GM18520 (cell line): Measurements from ENCODE around the gene DIAPH1.

ENCODE experiments used
- ATAC-seq: cut with Tn5 transposase; IDR thresholded peaks from one replicate; pipeline ENCODE4 v1.9.1; 2021; ENCODE audit not compliant: unreplicated experiment

Gene DIAPH1

DNA sequence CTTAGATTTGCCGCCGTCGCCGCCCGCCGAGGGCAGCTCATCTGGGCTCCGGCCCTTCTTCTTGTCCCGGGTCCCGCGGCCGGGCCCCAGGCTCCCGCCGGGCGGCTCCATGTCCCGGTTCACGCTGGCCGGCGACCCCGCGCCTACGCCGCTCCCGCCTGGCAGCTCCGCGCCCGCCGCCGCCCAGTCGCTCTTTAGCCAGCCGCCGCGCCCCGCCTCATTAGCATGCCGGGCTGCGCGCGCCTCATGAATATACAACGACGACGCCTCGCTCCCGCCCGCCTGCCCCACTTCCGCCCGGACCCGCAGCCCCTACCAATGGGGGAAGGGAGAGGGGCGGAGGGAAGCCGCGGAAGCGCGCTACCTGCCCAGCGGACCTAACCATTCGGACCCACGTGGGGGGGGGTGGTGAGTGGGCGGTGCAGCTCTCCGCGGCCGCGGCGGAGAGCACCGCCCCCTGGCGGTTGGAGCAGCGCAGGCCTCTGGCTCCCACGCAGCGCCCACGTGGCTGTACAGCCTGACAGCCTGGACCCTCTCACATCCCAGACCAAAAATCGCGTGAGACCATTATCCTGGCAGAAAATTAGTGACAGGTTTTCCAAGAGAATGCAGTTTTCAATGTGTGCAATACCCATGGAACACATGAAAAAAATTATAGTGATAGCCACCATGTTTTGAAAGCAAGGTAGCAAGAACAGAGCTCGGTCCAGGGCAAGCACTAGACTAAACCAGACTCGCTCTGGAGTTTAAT, at the start of gene DIAPH1:
Gene DIAPH1, minus strand, starts transcription at position 197 of the 751 bp plus-strand sequence. Its CDS starts 86 bp downstream, at position 111.
- peak; percentile 75 for ATAC-seq

DNA sequence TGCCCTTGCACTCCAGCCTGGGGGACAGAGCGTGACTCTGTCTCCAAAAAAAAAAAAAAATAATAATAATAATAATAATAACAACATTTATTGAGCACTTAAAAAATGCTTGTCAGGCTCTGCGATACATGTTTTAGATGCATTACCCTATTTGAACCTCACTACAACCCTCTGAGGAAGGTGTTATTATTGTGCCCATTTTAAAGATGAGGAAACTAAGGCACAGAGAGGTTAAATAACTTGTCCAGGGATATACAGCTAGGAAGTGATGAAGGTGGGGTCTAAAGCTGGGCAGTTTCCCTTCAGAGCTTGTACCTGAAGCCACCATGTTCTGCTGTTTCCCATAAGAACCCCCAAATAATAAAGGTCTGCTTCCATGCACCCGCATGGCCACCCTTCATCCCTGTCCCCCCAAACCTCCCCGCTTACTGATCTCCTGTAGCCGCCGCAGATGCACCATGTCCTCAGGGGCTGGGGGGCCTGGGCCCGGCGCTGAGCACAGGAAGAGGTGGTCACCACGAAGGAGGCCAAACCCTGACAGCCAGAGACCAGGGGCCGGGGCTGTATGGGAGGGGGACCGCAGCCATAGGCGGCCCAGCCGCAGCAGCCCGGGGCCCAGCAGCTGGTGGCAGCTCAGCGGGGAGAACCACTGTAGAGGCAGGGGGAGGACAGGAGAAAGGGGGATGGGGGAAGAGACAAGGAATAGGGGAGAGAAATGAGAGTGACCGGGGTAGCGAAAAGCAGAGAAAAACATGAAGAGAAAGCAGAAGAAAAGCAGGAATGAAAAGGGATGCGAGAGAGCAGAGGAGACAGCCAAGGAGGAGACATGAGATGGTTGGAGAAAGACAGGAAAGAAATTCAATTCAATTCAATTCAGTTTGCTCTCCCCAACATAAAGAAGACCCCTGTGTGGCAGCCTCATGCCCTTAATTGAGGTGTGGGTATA, 47.5 kb upstream of the DIAPH1 start:
- ATAC-seq: no peak

DNA sequence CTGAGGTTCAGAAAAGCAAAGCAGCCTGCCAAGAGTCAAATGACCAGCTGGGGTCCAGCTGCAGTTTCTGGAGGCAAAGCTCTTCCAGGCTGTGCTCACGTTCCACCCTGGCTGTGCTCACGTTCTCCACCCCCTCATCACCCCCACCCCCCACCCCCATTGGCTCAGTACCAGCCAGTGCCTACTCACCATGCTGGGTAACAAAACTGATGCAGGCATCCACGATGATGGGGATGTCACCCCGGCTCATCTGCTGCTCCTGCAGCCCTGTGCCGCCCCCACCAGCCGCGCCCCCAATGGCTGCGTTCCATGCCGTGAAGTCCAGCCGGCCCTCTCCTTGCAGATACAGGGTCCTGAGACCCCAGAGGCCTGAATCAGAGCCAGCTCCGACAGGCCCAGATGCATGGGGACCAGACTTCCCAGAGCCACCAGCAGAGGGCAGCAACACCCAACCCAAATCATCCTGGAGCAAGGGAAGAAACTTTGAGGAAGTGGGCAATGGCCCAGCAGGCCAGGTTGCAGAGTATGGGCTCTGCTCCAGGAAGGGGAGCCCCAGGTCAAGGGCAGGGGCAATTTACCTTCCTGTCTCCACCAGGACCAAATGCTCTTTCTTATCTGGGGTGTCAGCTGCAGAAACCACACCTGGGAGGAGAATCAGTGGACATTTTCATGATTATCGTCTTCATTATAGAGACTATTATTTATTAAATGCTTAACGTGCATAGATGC, 46.1 kb upstream of the DIAPH1 start:
- ATAC-seq: peak; percentile 71

DNA sequence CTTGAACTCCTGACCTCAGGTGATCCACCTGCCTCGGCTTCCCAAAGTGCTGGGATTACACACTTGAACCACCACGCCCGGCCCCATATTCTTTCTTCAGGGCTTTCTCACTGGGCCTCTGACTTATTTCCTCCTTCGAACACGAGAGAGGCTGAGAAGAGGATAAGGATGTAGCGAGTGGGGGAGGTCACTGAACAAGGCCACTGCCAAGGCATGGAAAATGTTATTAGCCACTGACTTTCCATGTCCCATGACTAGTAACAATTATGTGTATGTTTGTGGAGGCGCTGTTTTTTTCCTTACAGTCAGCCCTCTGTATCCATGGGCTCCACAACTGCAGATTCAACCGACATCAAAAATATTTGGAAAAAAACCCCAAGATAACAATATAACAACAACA, 44.7 kb upstream of the DIAPH1 start:
- no peak for ATAC-seq

DNA sequence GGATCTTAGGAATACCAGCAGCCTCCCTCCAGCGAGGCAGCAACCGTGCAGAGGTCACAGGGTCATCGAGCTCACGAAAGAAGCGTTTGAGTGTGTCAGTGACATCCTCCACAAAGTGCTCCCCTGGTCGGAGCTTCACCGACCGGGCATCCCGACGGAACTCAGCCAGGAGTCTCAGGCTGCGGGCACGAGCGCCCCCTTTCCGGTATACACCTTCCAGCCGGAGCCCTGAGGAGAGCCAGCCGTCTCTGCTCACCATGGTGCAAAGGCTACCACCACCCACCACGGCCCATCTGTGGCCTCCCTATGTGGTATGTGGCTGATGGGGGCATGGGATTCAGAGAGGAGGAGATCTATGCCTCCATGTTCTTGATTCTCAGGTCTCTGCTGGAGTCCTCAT, 43.2 kb upstream of the DIAPH1 start:
- ATAC-seq: no peak

DNA sequence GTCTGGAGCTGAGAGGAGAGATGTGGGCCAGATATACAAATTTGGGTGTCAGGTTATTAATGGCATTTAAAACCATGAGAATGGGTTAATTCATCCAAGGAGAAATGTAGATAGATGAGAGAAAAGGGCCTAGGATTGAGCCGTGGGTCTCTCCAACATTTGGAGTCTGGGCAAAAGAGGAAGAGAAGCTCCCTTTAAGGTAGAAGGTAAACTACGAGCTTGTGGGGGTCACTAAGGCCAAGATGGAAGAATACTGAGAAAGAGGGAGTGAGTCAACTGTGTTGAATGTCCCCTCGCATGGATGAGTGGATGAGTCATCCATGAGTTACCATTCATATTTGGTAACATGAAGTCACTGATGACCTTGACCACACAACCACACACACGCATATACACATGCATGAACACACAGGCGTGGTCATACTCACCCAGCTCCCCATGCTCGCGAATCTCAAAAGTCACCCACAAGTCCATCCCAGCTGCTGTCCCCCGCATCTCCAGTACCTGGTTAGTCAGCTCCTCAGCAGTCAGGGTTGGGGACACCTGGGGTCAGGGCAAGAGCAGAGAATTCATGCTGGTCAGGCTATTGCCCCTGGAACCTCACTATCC, 39.2 kb upstream of the DIAPH1 start:
- ATAC-seq: peak; percentile 74

DNA sequence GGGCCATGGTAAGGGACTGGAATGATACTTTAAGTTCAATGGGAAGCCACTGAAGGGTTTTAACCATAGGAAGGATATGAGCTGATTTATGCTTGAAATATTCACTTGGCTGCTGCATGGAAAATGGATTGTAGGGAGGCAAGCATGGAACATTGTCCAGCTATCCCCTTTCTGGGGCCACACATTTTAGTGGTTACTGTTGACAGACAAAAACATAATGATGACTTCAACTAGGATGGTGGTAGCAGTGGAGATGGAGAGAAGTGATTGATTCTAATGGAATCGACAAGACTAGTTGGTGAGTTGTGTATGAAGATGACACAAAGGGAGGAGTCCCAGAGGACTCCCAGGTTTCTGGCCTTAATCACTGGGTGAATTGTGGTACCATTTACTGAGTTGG, 38.6 kb upstream of the DIAPH1 start:
- ATAC-seq: no peak

DNA sequence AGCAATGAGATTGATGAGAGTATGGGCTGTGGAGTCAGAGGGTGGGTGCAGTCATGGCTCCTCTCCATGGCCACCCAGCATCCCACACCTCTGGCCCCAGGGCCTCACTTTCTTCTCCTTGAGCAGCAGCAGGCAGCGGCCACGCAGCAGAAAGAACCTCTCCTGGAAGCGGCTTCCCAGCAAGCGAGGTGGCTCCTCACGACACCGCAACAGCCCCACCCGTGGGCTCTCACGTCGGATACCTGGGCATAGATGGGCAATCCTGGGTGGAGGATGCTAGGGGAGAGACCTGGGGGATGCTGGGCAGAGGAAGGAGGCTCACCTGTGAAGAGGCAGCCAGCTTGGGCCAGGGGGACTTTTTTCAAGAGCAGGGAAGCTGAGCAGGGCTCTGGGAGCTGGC, 37.6 kb upstream of the DIAPH1 start:
- no peak for ATAC-seq

DNA sequence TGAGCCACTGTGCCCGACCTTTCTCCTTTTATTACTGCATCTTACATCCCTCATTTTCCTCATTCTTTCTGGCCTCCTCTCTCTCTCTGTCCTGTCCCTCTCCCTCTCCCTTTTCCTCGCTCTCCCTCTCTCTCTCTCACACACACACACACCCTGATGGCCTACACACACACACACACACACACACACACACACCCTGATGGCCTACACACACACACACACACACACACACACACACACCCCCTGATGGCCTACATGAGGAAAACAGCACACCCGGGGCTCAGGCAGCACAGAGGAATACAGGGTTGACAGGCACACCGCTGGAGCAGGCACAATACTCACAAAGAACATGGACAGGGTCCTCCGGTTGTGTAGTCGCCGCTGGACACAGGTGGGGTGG, 36.2 kb upstream of the DIAPH1 start:
- ATAC-seq: no peak

DNA sequence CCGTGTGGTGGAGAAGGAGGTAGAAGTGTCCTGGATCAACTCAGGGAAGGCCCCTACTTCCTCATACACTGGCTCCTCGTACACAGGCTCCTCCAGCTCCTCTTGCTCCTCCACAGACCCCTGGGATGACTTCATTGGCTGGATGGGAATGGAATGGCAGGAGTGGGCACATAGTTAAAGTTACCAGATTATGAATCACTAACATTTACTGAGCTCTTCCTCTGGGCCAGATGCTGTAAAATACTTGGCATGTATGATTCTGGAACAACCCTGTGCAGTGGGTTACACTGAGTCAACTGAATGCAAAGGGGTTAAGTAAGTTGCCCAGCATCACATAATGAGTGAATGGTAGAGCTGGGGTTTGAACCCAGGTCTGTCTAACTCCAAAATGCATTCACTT, 35.5 kb upstream of the DIAPH1 start:
- no peak for ATAC-seq

DNA sequence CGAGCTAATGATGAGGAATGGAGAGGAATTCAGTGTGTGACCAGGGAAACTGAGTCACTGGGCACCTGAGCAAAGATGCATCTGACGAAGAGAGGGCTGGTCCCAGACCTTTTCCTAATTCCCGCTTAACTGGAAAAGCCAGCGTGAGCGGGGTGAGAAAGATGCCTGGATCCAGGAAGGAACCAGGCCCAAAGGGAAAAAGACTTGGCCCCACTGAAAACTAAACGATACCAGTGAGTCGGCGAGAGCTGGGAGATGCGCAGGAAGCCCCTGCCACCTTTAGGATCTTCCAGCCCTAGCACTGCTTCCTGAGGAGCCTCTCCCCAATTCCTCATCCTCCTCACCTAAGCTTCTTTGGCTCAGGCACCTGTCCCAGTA, 32.9 kb upstream of the DIAPH1 start:
- no peak for ATAC-seq

DNA sequence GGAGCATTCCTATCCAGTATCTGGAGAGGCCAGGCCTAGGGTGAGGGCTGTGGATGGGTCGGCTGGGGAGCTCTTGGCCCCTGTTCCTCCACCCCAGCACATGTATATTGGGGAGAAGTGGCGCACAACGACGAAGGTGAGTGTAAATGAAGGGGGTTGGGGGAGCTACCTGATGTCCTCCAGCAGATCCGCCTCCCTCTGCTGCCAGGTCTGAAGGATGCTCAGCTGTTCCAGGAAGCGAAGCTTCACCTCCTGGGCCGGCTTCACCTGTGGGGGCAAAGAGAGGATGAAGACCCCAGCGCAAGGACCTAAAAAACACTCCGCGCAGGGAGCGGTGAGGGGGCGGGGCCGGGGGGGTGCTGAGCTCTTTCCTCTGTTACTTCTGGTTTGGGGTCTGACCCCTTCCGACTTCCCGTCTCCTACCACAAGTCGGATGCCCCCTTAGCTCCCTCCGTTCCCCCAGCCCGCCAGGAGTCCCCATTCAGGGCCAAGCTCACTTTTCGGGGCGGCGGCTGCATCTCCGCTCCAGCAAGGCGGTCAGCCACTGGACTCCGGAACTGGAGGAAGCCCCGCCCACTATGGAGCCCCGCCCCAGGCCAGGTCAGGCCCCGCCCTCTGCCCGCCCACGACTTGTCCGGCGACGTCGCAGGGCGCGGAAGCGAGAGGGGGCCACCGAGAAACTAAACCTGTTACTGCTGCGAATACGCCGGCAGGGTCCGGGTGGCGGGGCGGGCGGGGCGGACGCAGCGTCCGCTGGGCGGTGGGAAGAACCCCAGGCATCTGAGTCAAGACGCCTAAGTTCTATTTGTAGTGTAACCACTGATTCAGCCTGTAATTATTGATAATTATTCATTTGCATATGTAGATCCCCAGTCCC, 32.3 kb upstream of the DIAPH1 start, which contains the start of gene FCHSD1:
Gene FCHSD1, minus strand, starts transcription at position 568 of the 877 bp plus-strand sequence. Its CDS starts 50 bp downstream, at position 518.
- ATAC-seq: peak; percentile 64

DNA sequence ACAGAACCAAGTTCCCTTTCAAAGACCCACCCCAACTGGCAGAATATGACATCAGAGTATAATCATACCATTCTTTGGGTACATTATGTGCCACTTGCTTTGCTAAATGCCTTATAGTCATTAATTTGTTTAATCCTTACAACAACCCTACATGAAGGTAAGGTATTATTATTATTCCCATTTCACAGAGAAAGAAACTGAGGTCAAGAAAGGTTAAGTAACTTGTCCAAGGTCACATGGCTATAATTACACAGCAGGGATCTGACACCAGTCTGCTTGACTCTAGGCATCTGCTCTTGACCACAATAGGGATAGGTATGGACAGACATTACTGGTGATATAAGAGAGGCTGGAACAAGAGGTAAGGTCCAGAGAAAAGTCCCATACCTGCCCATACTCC, 31.2 kb upstream of the DIAPH1 start:
- ATAC-seq: no peak

DNA sequence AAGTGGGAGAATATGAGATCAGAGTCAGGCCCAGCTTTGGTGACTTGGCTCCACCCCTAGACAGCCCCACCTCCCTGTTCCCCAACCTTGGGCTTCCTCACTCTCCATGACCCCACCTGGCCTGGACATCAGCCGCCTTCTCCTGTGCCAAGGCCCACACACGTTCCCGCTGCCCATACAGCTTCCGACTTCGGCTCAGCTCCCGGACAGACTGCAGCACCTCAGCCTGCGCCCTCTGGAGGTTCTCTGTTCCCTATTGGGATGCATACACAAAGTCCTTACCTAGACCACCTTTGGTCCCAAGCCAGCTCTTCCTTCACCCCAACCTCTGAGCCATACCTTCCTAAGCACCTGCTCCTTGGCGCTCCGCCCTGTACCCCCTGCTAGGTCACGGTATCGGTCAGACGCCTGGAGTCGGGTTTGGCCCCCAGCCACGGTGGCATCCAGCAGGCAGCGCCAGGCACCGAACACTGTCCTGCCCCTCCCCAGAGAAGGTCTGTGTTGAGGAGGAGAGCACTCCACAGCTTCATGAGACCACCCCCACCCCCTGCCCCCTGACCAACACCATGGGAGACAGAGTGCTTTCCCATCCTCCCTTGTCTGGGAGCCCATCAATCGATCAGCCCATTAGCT, 30.4 kb upstream of the DIAPH1 start:
- no peak for ATAC-seq

DNA sequence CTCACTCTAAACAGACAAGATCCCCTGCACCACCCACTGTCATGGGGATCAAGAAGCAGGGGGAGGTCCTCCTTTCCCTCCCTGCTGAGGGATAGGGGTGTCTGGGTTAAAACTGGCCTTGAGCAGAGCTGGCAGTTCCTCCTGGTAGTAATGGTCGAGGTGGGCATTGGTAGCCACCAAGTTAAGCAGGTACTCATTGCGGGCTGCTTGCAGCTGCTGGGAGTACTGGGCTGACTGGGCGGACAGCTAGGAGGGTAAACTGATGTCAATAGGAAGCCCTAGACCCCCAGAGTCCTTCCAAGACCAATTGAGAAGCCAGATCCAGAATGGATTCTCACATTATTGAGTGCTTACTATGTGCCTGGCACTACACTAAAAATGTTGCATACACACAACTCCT, 29.1 kb upstream of the DIAPH1 start:
- no peak for ATAC-seq

DNA sequence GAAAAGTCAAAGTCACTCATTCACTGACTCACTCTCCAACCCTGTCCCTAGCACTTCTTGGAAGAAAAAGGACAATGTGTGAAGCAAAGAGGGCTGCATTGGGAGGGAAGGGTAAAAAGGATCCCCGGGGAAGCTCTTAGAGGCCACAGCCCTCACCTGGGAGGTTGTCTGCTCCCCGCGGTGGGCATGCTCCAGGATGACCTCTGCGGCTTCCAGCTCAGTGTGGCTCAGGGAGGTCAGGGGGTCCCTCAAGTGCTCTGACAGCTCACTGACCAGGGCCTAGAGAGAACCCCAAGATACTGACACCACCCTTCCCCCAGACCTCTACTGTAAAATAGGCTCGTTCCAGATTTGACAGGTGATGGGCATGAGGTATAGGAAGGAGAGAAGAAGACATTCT, 28.4 kb upstream of the DIAPH1 start:
- ATAC-seq: no peak

DNA sequence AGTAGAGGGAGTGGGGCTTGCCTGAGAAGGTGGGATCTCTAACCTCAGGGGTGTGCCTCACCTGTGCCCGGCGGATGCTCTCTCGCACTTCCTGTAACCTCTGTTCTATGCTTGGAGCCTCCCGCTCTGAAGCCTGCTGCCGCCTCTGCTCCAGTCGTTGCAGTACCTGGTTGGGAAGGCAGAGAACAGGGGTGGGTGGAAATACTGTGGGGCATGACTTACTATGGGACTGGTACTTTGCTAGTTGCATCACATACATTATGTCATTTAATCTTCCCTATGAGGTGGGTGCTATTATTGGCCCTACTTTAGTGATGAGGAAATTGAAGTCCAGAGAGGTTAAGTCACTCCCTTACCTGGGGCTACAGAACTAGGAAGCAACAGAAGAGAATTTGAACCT, 27.2 kb upstream of the DIAPH1 start:
- ATAC-seq: no peak

DNA sequence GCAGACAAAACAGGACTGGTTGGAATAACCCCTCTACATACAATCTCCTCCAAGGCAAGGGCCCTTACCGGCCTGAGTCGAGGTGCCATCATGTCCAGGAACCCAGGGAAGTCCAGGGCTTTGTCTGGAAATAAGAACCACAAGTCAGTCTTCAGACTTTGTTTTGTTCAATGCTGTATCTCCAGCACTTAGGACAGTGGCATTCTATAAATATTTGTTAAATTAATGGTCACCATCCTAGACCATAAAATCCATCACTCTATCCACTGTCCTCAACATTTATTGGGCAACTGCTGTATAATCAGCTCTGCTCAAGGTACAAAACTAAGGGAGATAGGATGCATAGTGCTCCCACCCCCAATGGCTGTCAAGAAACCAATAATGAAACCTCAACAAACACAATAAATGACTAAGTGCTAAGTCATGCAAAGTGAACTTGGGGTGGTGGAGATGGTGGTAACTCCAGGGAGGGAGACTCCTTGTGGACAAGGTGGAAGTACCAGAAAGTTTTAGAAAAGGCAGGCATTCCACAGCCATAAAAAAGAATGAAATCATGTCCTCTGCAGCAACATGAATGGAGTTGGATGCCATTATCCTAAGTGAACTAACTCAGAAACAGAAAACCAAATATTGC, 23.0 kb upstream of the DIAPH1 start:
- ATAC-seq: peak; percentile 90

DNA sequence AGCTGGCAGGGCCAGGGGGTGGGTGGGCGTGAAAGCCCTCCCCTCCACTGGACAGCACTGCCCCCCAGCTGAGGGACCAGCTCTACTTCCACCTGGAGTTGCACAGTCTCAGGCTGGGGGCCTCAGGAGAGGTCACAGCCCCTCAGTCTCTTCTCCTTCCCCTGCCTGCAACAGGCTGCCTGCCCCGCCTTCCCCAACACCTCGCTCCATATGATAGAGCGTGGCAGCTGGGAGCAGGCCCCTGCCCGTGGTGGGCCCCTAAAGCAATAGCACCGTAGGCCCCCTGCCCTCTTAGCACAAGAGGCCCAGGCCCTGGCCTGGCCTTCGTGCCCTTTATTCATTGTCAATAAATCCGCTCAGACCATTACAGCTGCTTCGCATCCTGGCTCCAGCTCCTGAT, 21.9 kb upstream of the DIAPH1 start:
- ATAC-seq: no peak
